ENCODE data around the gene SRSF10.

GRCh38 chr1:23915466-23915865, 64.7 kb downstream of the SRSF10 start:
- TF ChIP-seq CTCF (conservative IDR thresholded peaks at IDR 0.05; ENCODE audit: low read depth in 2 of 2) (no peak), ETS1 (IDR thresholded peaks at IDR 0.05) (no peak), POLR2AphosphoS5 (IDR thresholded peaks at IDR 0.05; ENCODE audit: low read depth) (no peak), EZH2 (IDR thresholded peaks at IDR 0.05; ENCODE audit: low read depth, unreplicated experiment) (no peak), REST (IDR thresholded peaks at IDR 0.05; ENCODE audit: unreplicated experiment) (no peak), STAT1 (IDR thresholded peaks at IDR 0.05; ENCODE audit: unreplicated experiment) (no peak), JUNB (IDR thresholded peaks at IDR 0.05; ENCODE audit: unreplicated experiment) (no peak), CREB1 (CRISPR knock-in tag; IDR thresholded peaks at IDR 0.05; ENCODE audit: low read depth) (no peak)

Measured in GM23338 (cell line).